NCI-H2196 (cell line): ENCODE measurements around the gene POU2AF3.
"Not testable (repeated sequence)": the region's sequence is repeated elsewhere in the genome, so short reads cannot be mapped to it uniquely, and the experiment has no call there.

Source experiments
- DNase-seq: peaks from one replicate; lab custom pipeline; 2025; ENCODE audit not compliant: unreplicated experiment; lab: John Stamatoyannopoulos, UW

Gene POU2AF3

DNA sequence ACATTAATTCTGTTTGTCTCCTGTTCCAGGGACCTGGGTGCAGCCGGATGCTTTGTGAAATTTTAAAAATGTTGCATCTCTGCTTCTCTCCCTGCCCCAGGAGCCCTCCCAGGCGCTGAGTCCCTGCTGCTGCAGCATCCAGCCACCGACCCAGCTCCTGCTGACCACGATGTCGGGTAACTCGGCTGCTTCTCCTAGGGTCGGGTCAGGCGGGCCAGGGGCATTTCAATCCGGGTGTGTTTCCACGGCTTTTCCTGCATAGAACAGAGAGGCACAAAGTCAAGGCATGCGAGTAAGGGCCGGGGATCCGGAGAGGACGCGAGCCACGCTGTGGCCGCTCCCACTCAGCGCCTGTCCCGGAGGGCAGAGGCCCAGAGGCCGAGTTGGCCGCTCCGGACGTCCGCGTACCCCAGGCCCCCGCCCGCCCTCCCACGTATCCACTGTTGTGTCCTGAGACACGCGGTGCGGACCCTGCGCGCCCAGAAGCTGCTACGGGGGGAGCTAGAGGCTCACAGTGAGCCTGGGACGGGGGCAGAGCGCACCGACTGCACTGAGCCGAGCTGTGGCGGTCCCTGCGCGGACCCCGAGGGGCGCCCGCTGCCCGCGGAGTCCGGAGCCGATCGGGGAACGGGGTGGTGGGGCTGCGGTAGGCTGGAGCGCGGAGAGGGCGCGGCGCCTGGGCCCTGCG, at the start of gene POU2AF3:
Gene POU2AF3 (plus strand): TSS at position 134 of the 688 bp plus-strand sequence. CDS start 36 bp downstream, at position 170.
- no peak for DNase-seq

- no peak for DNase-seq
Observed at GRCh38 chr11:111250936-111251335, 47.4 kb upstream of the POU2AF3 start.

- DNase-seq, result no peak
Observed at GRCh38 chr11:111253131-111253530, 45.2 kb upstream of the POU2AF3 start.

DNA sequence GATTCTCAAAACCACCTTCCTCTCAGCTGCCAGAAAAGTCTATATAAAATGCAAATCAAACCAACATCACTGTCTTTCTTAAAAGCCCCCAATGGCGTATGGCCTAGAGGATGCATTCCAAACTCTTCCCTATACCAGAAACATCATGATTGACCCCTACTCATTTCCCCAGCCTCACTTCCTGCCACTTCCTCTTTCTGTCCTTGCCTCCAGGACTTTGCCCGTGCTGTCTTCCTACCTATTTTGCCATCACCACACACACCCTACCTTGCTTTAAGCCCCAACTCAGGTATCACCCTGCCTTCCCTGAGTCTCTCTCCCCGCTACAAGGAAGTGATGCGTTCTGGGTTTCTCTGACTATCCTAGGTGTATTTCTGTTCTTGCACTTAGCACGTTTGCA, 44.7 kb upstream of the POU2AF3 start:
- no peak for DNase-seq

GRCh38 chr11:111258046-111258445, 40.3 kb upstream of the POU2AF3 start:
- no peak for DNase-seq

- DNase-seq, result no peak
Observed at GRCh38 chr11:111259896-111260295, 38.5 kb upstream of the POU2AF3 start.

GRCh38 chr11:111260811-111261210, 37.5 kb upstream of the POU2AF3 start:
- DNase-seq, result no peak

DNA sequence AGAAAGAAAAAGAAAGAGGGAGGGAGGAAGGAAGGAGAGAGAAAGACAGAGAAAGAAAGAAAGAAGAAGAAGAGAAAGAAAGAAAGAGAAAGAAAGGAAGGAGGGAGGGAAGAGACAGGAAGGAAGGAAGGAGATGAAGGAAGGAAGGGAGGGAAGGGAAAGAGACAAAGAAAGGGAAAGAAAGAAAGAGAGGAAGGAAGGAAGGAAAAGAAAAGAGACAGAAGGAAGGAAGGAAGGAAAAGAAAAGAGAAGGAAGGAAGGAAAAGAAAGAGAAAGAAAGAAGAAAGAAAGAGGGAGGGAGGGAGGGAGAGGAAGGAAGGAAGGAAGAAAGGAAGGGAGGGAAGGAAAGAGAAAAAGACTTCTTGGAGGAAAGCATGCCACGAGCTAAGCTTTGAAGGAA, 33.7 kb upstream of the POU2AF3 start:
- no peak for DNase-seq

GRCh38 chr11:111265421-111265820, 32.9 kb upstream of the POU2AF3 start:
- DNase-seq, result no peak

GRCh38 chr11:111268303-111268702, 30.0 kb upstream of the POU2AF3 start:
- DNase-seq, result not testable (repeated sequence)

- no peak for DNase-seq
Observed at GRCh38 chr11:111269146-111269868, 29.0 kb upstream of the POU2AF3 start.

- no peak for DNase-seq
Observed at GRCh38 chr11:111272420-111272819, 25.9 kb upstream of the POU2AF3 start.

DNA sequence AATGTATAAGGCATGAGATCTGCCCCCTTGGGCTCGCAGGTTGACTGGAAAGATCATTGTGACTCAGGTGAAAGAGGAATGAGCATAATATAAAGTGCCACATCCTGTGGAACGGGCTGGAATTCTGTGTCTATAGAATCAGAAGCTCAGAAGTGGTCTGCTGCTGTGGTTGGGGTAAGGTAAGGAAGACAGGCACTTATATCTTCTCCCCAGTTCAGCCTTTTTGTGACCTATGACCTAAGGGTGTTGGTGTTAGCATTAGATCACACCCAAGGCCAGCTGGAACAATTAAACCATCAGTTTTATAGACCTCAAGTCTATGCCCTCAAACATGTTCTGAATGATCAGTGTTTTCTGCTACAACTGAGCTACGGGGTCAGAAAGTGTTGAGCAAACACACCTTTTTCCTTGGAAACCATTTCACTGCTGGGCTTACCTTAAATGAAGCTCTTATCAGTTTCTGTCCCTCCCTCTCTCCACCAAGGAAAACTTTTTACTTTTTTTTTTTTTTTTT, 15.7 kb upstream of the POU2AF3 start:
- no peak for DNase-seq

DNA sequence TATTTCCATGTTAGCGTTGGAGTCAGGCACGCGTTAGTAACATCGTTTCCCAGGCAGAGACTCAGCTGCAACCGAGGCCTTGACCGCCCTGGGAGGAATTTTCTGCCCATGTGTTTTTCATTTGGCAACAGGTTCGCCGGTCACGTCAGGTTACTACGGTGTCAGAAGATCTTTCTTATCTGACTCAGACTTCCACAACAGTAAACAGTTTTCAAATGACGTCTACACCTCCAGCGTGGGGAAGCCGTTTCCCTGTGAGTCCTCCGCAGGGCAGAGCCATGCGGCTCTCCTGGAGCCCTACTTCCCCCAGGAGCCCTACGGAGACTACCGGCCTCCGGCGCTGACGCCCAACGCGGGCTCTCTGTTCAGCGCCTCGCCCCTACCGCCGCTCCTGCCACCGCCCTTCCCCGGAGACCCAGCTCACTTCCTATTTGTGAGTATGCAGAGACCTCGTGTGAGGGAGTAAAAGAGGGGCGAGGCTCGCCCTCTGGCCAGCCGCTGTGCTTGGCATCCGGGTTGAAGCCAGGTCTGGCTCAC, 14.3 kb upstream of the POU2AF3 start:
- DNase-seq, result no peak

GRCh38 chr11:111285189-111286091, 12.9 kb upstream of the POU2AF3 start:
- no peak for DNase-seq

DNA sequence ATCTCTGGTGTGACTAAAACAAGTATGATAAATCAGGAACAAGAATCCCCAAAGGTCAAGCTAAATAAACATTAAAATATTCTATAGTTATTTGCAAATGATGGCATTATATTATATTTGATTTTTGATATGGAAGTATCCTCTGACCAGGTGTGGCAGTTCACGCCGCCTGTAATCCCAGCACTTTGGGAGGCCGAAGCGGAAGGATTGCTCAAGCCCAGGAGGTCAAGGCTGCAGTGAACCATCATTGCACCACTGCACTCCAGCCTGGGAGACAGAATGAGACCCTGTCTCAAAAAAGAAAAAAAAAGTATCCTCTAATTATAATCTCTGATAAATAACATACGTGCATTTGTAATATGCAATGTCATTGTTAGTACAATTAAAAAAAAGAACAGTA, 6.6 kb upstream of the POU2AF3 start:
- DNase-seq, result no peak

- not testable (repeated sequence) for DNase-seq
Observed at GRCh38 chr11:111292408-111292807, 5.9 kb upstream of the POU2AF3 start.

DNA sequence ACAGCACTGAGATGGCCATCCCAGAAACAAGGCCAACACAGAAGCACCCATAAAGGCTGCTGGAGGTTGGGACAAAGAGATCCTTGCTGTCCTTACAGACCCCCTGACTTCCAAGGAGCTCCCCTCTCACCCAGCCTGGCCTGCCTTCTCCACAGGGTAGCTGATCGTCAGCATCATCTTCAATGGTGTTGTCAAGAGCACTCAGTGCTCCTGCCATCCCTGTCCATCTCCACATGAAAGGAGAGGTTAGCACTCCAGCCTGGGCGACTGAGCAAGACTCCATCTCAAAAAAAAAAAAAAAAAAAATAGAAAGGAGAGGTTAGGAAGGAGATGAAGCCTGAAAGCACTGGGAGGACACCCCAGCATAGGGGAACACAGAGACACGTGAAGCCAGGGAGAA, 2.1 kb upstream of the POU2AF3 start:
- no peak for DNase-seq

GRCh38 chr11:111297696-111298095, 650 bp upstream of the POU2AF3 start:
- DNase-seq, result no peak

DNA sequence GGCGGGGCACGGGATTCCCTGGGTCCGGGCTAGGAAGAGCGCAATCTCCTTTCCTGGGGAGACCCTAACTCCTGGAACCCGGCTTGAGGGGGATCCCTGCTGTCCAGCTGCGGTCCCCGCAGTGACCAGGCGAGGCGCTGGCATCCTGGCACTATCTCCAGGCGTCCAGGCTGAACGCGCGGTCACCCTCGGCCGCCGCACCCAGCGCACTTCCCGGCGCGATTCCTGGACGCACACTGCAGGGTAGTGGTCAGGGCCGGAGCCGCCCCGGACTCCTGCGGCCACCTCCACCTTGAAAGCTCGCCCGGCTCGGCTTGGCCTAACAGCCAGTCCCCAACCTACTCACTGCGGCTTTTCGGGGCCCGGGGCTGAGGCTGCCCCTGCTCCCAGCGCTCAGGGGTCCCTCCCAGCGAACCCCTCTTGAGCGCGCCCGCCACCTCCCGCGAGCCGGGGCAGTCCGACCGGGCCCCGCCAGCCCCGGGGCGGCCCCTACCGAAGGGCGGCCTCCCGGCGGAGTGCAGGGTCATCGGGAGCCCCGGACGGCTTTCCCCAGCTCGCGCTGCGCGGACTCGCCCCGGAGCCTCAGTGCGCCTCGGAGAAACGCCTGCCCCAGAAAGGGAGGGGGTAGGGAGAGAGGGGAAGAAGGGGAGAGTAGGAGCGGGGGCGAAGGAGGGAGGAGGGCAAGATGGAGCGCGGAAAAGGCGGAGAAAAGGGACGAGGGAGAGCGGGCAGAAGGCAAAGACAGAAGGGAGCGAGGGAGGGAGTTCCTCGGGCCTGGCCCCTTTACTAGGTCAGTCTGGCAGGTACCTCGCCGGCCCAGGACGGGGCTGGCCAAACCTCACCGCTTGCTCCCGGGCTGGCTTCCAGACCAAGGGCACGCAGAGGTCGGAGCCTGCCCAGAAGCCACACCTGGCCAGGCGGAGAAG, 1.0 kb downstream of the POU2AF3 start:
- DNase-seq, result no peak
